DMS53 (cell line): ENCODE measurements around the gene OR52E5.

Experiments used
- DNase-seq: peaks from one replicate; lab custom pipeline; 2025; lab: John Stamatoyannopoulos, UW

OR52E5 gene

GRCh38 chr11:5933116-5933515 is 40.1 kb downstream of the OR52E5 start:
- no peak for DNase-seq

GRCh38 chr11:5937868-5938602 is 45.0 kb downstream of the OR52E5 start:
- DNase-seq = peak; percentile 97

- DNase-seq = peak; percentile 94
These were observed 45.6 kb downstream of the OR52E5 start for GRCh38 chr11:5938603-5938965.

GRCh38 chr11:5940748-5941147 is 47.7 kb downstream of the OR52E5 start:
- DNase-seq = peak; percentile 15

- DNase-seq = no peak
These were observed 48.9 kb downstream of the OR52E5 start, which contains the start of gene OR56A3 for GRCh38 chr11:5941951-5942350. OR56A3 (plus strand) TSS chr11:5942251; CDS start chr11:5947347, 5,096 bp downstream.
